Stimulated activated CD4-positive, alpha-beta T cell treated with anti-CD3 and anti-CD28 coated beads, Interleukin-4, amount 100 ng/mL, for 4 hours (primary cell): ENCODE data around the gene PCF11.
A peak's percentile ranks its signal among the peaks of the same experiment; 100 is the strongest.

Experiments used
- DNase-seq, 2 experiments: peaks; one replicate each; pipeline ENCODE4 v3.0.0-alpha.2; 2020

The PCF11 gene

GRCh38 chr11:83152264-83152663, 4.7 kb upstream of the PCF11 start:
- DNase-seq: no peak

DNA sequence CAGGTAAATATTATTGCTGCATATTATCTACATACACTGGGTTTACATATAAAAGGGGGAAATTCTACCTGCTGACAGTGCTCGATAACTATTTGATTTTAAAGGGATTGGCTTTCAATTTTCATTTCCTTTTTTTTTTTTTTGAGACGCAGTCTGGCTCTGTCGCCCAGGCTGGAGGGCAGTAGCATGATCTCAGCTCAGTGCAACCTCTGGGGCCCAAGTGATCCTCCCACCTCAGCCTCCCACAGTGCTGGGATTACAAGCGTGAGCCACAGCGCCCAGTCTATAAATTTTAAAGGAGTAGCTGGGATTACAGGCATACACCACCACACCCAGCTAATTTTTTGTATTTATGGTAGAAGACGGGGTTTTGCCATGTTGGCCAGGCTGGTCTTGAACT, 3.2 kb upstream of the PCF11 start:
- DNase-seq: no peak

DNA sequence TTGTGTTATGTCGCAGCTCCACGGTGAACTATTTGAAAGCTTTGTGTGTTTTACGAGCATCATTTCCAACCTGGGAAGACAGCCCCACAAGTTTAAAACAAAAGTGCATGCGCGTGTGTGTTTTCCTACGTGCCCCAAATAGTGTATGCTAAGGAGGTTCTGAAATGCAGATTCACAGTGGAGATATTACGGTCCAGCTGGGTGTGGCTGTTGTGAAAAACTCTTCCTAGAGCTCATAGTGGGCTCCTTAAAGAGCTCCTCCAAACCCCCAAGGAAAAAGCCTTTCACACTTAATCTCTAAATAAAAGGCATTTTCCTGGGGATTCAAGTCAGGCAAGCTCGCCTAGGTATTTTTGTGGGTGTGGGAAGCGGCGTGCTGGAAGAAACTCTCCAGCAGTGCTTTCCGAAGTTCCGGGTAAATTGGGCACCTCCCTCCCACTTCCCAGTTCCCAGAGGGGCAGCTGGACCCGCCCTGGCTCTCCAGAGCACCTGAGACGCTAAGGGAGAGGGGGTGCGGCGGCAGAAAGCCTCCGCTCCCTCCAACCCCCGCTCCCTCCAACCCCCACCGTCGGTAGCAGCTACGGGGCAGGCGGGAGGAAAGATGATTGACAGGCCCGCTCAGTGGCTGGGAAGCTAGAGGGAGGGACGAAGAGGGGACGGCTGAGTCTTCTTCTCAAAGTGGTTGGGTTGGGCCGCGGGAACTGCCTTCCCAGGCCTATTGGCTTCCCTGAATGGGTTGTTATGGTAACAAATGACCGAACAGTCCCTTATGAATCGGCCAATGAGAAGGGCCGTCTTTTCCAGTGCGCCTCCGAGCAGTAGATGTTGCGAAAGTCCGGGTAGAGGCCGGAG, 561 bp upstream of the PCF11 start:
- DNase-seq: peak in 1 of 2 experiments; percentile 98

DNA sequence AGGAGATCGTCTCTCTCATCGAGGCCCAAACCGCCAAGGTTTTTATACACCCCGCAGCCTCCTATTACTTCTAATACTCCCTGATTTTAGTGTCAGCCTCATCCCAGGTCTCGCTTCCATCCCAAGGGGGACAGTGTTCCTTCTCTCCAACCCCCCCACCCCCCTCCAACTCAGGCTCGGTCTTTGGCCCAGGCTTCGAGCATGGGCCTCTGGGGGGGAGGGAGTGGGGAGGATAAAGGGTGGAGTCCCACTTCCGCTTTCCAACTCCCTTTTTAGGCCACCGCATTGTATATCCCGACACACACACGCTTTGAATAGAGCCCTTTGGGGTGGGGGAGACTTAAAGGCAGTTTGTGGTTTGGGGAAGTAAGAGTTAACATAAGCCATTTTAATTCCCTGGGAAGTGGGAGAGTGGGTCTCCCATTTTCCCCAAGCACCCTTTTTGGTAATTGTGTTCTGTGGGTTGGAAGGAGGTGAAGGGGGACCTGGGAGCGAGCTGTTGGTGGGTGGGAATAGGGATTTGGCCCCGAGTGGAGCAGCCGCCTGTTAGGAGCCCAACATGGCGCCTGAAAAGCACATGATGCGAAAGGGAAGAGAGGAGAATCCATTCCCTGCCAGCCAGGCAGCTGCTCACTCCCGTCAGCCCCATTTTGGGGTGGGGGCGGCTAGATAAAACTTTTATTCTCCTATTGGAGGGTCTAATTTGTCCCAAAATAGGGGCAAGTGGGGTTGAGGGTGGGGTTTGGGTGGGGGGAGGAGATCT, 844 bp downstream of the PCF11 start:
- DNase-seq: peak; percentile 38 to 41

GRCh38 chr11:83158357-83158786, 1.4 kb downstream of the PCF11 start:
- no peak for DNase-seq

- no peak for DNase-seq
These were observed 2.3 kb downstream of the PCF11 start for GRCh38 chr11:83158965-83159901.

GRCh38 chr11:83159902-83160865, 3.3 kb downstream of the PCF11 start:
- DNase-seq: no peak

DNA sequence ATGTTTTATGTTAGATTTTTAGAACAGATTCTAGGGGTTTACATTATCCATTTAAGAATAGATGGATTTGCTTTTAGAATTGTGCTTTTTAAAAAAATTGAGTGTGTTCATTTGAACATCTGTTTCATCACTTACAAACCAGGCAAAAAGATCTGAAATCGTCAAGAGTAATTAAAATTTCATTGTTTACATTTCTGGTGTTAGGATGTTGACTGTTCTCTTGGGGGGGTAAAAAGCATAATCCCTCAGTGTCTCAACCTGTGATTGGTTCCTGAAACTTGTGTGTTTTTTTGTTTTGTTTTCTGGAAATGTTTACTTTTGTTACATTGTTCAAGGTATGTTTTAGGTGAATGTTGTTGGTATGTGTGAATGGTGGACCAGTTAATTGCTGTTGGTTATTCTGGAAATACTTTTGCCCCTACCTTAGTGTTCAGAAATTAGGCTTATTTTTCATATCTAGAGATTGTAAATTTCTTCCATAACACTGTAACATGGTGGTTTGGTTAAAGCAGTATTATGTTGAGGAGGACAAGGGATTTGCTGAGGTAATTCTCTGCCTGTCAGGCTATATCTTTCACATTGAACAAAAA, 4.8 kb downstream of the PCF11 start:
- DNase-seq: no peak

- DNase-seq: no peak
These were observed 5.4 kb downstream of the PCF11 start for GRCh38 chr11:83162377-83162776.

- no peak for DNase-seq
These were observed 9.4 kb downstream of the PCF11 start for GRCh38 chr11:83166193-83166866.

GRCh38 chr11:83168756-83169155, 11.8 kb downstream of the PCF11 start:
- no peak for DNase-seq

GRCh38 chr11:83170865-83171264, 13.9 kb downstream of the PCF11 start:
- DNase-seq: no peak

- no peak for DNase-seq
These were observed 15.6 kb downstream of the PCF11 start for GRCh38 chr11:83172551-83172950.

- no peak for DNase-seq
These were observed 17.1 kb downstream of the PCF11 start for GRCh38 chr11:83174008-83174407.

DNA sequence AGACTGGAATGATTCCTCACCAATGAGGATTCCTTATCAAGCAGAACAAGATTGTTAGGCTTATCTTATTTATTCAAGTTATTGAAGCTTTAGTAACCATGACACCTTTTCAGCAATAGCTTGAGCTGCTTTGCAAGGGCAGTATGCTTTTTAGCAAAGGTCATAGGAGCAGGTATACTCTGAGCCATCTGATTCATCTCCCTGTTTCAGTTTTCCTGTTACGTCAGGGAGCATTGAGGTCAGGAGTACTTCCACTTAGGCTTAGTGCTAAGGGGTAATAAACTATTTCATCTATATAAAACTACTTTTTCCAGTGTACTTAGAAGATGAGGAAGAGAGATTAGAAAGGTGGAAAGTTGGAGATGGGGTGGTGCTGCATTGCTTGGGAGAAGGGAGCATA, 18.9 kb downstream of the PCF11 start:
- no peak for DNase-seq

- DNase-seq: no peak
These were observed 24.9 kb downstream of the PCF11 start for GRCh38 chr11:83181815-83182214.

DNA sequence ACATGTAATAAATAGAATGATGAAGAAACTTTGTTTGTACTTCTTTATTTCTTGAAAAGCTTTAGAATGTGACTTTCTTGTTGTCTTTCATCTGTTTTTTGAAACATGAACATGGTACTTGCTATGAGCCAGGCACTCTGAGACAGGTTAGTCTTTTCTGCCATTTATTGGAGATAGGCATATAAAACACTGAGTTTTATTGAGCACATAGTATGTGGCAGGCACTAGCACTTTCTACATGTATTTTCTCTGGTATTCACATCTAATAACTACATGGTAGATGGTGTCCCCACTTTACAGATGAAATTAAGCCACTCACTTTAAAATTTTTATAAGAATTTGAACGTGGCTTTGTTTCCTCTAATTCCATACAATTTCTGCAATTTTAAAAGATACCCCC, 28.8 kb downstream of the PCF11 start:
- DNase-seq: no peak

GRCh38 chr11:83187465-83187864, 30.5 kb downstream of the PCF11 start:
- no peak for DNase-seq

DNA sequence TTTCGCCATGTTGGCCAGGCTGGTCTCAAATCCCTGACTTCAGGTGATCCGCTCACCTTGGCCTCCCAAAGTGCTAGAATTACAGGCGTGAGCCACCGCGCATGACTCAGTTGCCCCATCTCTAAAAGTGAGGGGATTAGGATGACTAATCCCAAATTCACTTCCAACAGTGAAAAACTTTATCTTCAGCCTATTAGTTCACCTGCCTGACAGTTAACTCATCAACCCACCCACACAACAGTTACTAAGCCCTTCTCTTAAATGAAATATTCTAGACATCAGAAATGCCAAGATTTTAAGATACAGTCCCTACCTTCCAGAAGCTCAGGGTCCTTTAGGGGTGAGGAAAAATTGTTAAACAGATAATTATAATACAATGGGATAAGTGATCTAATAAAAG, 34.6 kb downstream of the PCF11 start:
- peak; percentile 18 to 37 for DNase-seq

- no peak for DNase-seq
These were observed 35.1 kb downstream of the PCF11 start for GRCh38 chr11:83191986-83192385.
